ENCODE measurements around the gene CCZ1.
"Not testable (repeated sequence)": the region's sequence is repeated elsewhere in the genome, so short reads cannot be mapped to it uniquely, and the experiment has no call there.

Gene CCZ1

DNA sequence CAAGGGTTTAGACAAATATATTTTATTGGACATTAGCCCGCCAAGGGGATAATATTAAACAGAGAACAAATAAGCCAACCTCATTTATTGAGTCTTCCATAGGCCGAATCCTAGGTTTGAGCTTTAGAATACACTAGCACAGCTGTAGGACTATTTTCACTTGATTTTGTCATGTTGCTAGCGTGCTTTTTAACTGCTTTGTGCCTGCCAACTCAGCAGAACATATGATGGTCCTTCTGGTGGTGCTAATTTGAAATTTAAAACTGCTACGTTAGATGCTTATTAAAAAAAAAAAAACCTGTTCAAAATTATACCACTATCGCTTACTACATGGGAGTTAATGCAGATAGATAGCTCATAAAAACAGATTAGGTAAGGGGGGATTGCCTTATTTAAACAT, 14.1 kb upstream of the CCZ1 start:
- not testable (repeated sequence) for H3K9me3 Mint-ChIP-seq (ENCODE audit: low read depth); H3K27me3 Mint-ChIP-seq; H3K4me1 Mint-ChIP-seq (ENCODE audit: low read depth); H3K36me3 Mint-ChIP-seq; H3K4me3 Mint-ChIP-seq; H3K27ac Mint-ChIP-seq

DNA sequence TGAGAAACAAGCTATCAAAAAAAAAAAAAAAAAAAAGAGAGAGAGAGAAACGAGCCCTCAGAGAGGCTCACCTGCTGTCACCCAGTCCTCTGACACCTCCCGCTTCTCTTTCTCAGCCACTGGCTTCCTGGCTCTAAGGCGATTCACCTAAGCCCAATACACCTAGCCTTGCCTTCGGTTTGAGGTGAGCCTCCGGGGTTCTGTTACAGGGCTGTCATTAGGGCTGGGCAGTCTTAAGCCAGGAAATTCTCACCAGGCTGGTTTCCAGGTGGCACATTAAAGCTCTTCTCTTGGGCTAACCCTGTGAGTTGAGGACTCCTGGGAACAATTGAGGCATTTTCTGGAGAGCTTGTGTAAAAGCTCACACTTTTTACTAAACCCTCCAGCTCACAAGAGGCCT, 10.5 kb upstream of the CCZ1 start:
- H3K4me1 Mint-ChIP-seq (ENCODE audit: low read depth); H3K4me3 Mint-ChIP-seq; H3K27me3 Mint-ChIP-seq; H3K9me3 Mint-ChIP-seq (ENCODE audit: low read depth); H3K36me3 Mint-ChIP-seq; H3K27ac Mint-ChIP-seq: not testable (repeated sequence)

DNA sequence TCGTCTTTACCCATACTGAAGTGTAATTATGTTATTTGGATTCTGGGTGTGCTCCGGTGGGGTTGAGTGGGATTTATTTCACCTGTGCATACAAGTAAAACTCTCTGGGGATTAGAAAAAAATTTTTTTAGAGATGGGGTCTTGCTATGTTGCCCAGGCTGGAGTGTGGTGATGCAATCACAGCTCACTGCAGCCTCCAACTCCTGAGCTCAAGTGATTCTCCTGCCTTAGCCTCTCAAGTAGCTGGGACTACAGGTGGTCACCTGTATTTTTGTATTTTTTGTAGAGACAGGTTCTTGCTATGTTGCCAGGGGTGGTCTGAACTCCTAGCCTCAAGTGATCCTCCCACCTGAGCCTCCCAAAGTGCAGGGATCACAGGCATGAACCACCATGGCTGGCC, 8.3 kb upstream of the CCZ1 start:
- H3K4me3 Mint-ChIP-seq; H3K36me3 Mint-ChIP-seq; H3K27ac Mint-ChIP-seq; H3K9me3 Mint-ChIP-seq (ENCODE audit: low read depth); H3K4me1 Mint-ChIP-seq (ENCODE audit: low read depth); H3K27me3 Mint-ChIP-seq: not testable (repeated sequence)

DNA sequence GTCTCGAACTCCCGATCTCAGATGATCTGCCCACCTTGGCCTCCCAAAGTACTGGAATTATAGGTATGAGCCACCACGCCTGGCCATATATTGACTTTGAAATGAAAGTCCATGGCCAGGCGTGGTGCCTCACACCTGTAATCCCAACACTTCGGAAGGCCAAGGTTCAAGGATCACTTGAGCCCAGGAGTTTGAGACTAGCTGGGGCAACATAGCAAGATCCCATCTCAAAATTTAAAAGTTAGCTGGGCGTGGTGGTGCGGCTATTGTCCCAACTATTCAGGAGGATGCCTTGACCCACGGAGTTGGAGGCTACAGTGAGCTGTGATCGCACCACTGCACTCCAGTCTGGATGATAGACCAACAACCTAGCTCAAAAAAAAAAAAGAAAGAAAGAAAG, 6.0 kb upstream of the CCZ1 start:
- H3K4me1 Mint-ChIP-seq (ENCODE audit: low read depth): no peaks in the 10 kb centered on the region
- H3K27ac Mint-ChIP-seq: no peak overlapping the region
- no peaks in the 10 kb centered on the region for H3K9me3 Mint-ChIP-seq (ENCODE audit: low read depth)
- no peaks in the 10 kb centered on the region for H3K36me3 Mint-ChIP-seq
- no peak overlapping the region for H3K4me3 Mint-ChIP-seq
- no peaks in the 10 kb centered on the region for H3K27me3 Mint-ChIP-seq

DNA sequence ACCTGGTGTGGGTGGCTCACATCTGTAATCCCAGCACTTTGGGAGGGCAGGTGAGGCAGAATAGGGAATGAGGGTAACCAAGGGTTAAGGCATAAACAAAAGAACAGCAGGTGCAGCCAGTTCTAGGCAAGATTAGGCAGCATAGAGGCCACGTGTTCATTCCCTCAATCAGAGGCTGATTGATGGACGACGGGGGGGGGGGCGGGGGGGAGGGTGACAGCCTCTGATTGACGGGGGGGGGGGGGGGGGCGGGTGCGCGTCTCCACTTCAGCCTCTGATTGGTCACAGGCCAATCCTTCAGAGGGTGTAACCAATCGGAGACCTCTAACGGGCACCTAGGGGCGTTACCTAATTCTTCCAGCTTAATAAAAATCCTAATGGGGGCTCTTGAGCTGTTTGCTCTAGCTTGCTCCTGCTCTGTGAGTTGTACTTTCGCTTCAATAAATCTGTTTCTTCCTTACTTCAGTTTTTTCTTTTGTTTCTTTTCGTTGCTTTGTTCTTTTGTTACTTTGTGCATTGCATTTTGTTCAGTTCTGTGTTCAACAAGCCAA, 1.1 kb upstream of the CCZ1 start:
- not testable (repeated sequence) for H3K36me3 Mint-ChIP-seq; H3K27me3 Mint-ChIP-seq; H3K9me3 Mint-ChIP-seq (ENCODE audit: low read depth); H3K4me1 Mint-ChIP-seq (ENCODE audit: low read depth); H3K27ac Mint-ChIP-seq
- H3K4me3 Mint-ChIP-seq: peak overlapping the region; percentile 54

DNA sequence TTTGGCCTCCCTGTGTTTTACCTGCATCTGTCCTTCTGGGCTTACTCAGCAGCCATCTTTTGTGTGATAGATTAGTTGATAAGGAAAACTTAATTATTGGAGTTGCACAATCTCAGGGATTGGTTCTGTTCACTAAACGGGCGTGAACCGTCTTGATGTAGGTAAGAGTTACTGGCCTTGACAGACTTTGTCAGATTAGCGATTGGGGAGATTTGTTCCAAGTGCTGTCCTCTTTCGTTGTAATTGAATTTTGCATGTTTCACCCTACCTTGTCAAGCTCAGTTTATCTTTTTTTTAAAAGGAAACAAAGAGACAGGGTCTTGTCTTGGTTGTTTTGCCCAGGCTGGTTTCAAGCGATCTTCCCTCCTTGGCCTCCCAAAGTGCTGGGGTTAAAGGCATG, 4.5 kb downstream of the CCZ1 start:
- not testable (repeated sequence) for H3K36me3 Mint-ChIP-seq; H3K4me1 Mint-ChIP-seq (ENCODE audit: low read depth); H3K27me3 Mint-ChIP-seq; H3K27ac Mint-ChIP-seq; H3K4me3 Mint-ChIP-seq; H3K9me3 Mint-ChIP-seq (ENCODE audit: low read depth)

DNA sequence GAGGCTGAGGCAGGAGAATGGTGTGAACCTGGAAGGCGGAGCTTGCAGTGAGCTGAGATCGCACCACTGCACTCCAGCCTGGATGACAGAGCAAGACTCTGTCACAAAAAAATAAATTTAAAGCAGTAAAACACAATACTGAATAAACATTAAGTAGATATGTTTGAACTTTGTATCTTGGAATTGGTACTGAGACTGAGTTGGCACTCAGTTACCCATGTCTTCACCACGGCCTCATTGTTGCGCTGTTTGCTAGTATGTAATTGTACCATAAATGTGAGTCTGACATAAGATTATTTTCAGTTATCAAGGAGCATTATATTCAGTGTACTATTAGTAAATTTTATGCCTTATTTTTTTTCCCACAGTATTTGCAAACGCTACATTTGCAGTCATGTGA, 6.2 kb downstream of the CCZ1 start:
- not testable (repeated sequence) for H3K27ac Mint-ChIP-seq; H3K4me3 Mint-ChIP-seq; H3K36me3 Mint-ChIP-seq; H3K27me3 Mint-ChIP-seq; H3K9me3 Mint-ChIP-seq (ENCODE audit: low read depth); H3K4me1 Mint-ChIP-seq (ENCODE audit: low read depth)

DNA sequence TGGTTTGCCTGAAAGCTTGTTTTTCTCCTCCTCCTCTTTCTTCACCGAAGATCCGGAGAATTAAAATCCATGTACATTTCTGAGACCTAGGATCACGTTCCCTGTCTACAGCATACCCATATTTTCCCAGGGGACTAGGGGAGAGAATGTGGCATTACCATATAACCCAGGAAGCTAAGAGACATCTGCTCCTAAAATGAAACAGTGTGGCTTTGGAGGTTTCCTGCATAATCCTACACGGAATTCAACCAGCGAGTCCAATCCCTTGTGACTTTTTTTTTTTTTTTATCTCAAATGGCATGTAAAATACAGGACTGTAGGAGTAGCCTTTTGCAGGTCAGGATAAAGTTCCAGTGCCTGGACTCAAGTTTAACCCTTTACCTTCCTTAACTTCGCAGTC, 10.3 kb downstream of the CCZ1 start:
- H3K4me3 Mint-ChIP-seq; H3K4me1 Mint-ChIP-seq (ENCODE audit: low read depth); H3K36me3 Mint-ChIP-seq; H3K9me3 Mint-ChIP-seq (ENCODE audit: low read depth); H3K27me3 Mint-ChIP-seq; H3K27ac Mint-ChIP-seq: not testable (repeated sequence)

DNA sequence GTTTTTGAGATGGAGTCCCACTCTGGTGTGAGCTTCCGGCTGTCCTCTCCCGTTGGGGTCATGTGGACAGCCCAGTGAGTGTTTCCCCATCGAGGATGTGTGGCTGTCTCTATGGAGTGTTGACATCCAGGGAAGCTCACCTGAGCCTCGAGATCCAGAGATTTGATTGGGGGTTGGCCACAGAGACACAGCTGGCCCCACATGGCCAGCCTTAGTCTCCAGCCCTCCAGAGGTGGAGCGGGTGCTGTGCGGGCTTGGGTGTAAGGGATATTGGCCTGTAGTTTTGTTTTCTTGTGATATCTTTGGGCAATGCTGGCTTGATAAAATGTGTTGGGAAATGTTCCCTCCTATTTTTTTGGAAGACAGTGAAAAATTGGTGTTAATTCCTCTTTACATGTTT, 18.0 kb downstream of the CCZ1 start:
- H3K27ac Mint-ChIP-seq; H3K9me3 Mint-ChIP-seq (ENCODE audit: low read depth); H3K36me3 Mint-ChIP-seq; H3K4me1 Mint-ChIP-seq (ENCODE audit: low read depth); H3K27me3 Mint-ChIP-seq; H3K4me3 Mint-ChIP-seq: not testable (repeated sequence)

DNA sequence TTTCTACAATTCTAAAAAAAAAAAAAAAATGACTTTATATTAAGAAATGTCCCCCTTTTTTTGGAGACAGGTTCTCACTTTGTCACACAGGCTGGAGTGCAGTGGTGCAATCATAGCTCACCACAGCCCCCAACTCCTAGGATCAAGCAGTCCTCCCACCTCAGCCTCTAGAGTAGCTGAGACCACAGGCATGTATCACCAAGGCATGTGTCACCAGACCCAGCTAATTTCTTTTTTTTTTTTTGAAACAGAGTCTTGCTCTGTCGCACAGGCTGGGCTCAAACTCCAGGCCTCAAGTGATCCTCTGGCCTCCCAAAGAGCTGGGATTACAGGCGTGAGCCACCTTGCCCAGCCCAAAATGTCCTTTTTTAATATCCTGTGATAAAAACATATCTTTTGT, 25.6 kb downstream of the CCZ1 start:
- not testable (repeated sequence) for H3K27ac Mint-ChIP-seq

DNA sequence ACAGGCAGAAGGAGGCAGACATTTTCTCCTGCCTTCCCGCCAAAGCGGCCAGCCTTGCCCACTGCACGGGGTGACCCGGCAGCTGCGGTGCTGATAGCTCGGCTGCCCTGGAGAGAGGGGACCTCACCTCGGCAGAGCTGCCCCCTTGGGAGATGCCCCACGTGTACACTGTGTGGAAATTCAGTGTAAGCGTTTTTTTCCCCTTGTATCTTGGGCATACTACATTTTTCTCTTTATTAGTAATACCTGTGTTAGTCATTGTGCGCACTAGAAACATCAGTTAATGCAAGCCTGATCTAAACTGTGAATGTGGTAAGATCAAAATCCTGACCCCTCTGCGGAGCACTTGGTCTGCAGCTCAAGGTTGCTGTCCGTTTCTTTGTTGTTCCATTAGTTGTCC, 26.1 kb downstream of the CCZ1 start:
- not testable (repeated sequence) for H3K4me1 Mint-ChIP-seq (ENCODE audit: low read depth); H3K27ac Mint-ChIP-seq

More for the DNA sequence above, 25.6 kb downstream of the CCZ1 start:
- not testable (repeated sequence) for H3K4me1 Mint-ChIP-seq (ENCODE audit: low read depth); H3K27me3 Mint-ChIP-seq; H3K36me3 Mint-ChIP-seq; H3K4me3 Mint-ChIP-seq; H3K9me3 Mint-ChIP-seq (ENCODE audit: low read depth)

DNA sequence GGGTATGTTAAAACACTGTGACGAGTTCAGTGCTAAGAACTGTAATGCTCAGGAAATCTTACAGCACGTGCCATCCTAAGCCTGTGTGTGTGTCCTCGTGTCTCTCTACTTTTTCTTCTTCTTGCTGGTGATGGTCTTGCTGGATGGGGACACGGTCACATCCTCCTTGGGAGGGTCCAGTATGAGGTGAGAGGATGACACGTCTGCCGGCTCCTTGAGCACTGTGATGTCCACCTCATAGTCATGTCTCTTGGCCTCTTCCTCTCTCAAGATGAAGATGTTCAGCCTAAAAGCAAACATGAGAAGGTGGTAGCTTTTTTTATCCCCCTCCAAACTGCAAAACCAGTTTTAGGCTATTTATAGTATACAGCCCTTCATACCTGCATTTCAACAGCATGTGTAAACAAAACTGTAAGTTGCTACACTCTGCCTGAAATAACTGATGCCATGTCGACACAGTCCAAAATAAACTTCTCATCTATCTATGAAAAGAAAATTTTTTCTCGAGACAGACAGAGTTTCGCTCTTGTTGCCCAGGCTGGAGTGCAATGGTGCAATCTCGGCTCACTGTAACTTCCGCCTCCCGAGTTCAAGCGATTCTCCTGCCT, 27.8 kb downstream of the CCZ1 start:
- H3K9me3 Mint-ChIP-seq (ENCODE audit: low read depth); H3K27me3 Mint-ChIP-seq; H3K27ac Mint-ChIP-seq; H3K36me3 Mint-ChIP-seq; H3K4me1 Mint-ChIP-seq (ENCODE audit: low read depth); H3K4me3 Mint-ChIP-seq: not testable (repeated sequence)

More for the DNA sequence above, 26.1 kb downstream of the CCZ1 start:
- H3K36me3 Mint-ChIP-seq; H3K27me3 Mint-ChIP-seq; H3K9me3 Mint-ChIP-seq (ENCODE audit: low read depth); H3K4me3 Mint-ChIP-seq: not testable (repeated sequence)

DNA sequence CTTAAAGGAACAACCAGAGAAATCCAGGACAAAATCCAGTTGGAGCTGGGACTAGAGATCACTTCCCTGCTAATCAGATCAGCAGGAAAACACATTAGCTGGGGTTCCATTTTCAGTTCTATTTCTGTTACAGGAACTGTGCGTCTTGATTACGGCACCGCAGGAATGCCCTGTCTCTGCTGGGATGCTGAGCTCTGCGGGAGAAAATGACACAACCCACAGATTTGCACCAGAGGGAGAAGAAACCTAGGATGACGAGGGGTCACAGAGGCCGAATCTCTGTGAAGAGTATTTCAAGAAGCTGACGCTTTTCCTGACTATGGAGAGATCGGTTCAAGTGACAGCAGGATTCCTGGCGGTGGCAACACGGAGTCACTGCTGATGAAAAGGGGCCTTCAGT, 31.8 kb downstream of the CCZ1 start:
- H3K4me1 Mint-ChIP-seq (ENCODE audit: low read depth); H3K36me3 Mint-ChIP-seq; H3K27me3 Mint-ChIP-seq; H3K27ac Mint-ChIP-seq; H3K4me3 Mint-ChIP-seq; H3K9me3 Mint-ChIP-seq (ENCODE audit: low read depth): not testable (repeated sequence)

DNA sequence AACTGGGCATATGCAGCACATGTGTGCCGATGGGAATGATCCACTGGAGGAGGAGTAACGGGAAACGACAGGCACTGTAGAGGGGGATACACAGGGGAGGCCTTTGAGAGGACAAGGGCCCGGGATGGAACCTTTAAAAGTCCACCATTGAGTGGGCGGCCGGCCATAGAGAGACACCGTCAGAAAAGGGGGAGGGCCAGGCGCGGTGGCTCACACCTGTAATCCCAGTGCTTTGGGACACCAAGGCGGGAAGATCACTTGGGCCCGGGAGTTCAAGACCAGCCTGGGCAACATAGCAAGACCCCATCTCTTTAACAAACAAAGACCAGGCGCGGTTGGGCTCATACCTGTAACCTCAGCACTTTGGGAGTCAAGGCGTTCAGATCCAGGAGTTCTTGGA, 32.7 kb downstream of the CCZ1 start:
- H3K4me3 Mint-ChIP-seq; H3K36me3 Mint-ChIP-seq; H3K4me1 Mint-ChIP-seq (ENCODE audit: low read depth); H3K9me3 Mint-ChIP-seq (ENCODE audit: low read depth); H3K27ac Mint-ChIP-seq; H3K27me3 Mint-ChIP-seq: not testable (repeated sequence)

DNA sequence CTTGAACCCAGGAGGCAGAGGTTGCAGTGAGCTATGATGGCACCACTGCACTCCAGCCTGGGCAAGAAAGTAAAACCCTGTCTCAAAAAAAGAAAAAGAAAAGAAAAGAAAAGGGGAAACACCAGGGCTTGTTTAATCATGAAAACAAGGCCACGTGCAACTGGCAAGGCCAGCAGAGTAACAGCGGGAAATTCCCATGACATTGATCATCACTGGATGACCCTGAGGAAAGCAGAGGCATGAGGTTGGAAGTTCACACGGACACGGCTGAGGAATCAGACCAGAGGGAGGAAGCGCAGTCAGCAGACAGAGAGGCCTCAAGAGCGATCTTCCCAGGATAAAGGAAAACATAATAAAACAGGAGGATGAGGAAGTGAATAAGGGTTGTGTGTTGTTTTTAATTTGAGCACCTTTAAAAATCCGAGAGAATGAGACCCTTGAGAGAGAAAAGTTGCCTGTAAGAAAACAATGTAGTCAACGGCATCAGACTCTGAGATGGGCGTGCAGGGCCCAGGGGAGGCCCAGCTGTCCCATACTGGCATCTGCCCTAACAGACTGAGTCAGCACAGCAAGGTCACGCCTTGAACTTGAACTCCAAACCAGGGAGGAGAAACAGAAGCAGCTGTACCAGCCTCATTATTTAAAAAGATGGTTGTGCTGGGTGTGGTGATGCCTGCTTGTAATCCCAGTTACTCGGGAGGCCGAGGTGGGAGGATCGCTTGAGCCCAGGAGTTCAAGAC, 33.5 kb downstream of the CCZ1 start:
- not testable (repeated sequence) for H3K27me3 Mint-ChIP-seq; H3K27ac Mint-ChIP-seq; H3K9me3 Mint-ChIP-seq (ENCODE audit: low read depth)

DNA sequence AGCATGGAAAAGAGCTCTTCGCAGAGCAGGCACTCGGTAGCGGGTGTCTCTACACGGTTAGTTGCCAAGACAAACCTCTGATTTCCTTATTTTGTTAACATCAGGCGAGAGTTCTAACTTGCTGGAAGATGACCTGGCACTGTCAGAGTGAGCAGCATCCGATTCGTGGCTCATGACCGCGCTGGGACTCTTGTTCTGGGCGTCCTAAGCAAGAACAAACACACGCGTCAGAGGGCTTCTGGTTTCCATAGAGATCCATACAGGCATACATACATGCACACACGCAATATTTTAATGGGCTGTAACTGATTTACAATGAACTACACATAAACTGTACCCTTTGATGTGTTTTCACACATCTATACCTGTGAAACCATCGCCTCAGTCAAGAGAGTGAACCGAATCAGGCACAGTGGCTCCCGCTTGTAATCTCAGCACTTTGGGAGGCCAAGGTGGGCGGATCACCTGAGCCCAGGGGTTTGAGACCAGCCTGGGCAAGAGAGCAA, 36.5 kb downstream of the CCZ1 start:
- not testable (repeated sequence) for H3K27me3 Mint-ChIP-seq; H3K4me3 Mint-ChIP-seq; H3K9me3 Mint-ChIP-seq (ENCODE audit: low read depth); H3K4me1 Mint-ChIP-seq (ENCODE audit: low read depth); H3K36me3 Mint-ChIP-seq; H3K27ac Mint-ChIP-seq

More for the DNA sequence above, 33.5 kb downstream of the CCZ1 start:
- H3K4me1 Mint-ChIP-seq (ENCODE audit: low read depth); H3K36me3 Mint-ChIP-seq; H3K4me3 Mint-ChIP-seq: not testable (repeated sequence)

All from activated naive CD8-positive, alpha-beta T cell (primary cell).